Embryonic facial prominence (tissue), 1 donor: ENCODE data around the gene RNF166.

ENCODE experiments used
- DNase-seq: peaks from one replicate; pipeline ENCODE4 v3.0.0-alpha.2; 2016; ENCODE audit errors: extremely low spot score

Gene RNF166

GRCh38 chr16:88692861-88693260 lies 13.3 kb downstream of the RNF166 start:
- DNase-seq: no peak

DNA sequence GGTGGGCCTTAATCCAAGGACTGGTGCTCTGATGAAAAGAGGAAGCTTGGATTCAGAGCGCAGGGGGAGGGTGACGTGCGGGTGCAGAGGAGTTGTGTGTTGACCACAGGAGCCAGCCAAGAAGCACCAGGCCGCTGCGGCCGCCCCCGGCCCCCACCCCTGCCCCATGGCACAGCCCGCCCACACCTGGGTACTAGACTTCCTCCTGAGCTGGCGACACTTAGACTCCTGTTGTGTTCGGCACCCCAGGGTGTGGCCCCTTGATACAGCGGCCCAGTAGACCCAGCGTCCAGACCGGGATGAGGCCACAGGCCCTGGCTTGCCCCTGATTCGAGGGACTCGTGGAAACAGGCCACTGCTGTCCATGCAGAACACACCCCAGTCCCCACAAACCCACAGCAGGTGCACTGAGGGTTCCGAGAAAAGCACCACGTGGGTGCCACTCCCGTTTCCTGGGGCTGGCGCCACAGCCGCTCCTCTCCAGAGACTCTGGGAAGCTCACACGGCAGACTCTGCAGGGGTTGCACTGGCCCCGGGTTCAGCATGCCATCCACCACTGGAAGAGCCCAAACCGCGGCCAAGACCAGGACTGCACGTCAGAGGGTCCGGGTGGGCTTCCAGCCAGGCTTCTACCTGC lies 14.2 kb downstream of the RNF166 start:
- DNase-seq: no peak

- DNase-seq: no peak
Observed at GRCh38 chr16:88691129-88691813, 14.9 kb downstream of the RNF166 start.

DNA sequence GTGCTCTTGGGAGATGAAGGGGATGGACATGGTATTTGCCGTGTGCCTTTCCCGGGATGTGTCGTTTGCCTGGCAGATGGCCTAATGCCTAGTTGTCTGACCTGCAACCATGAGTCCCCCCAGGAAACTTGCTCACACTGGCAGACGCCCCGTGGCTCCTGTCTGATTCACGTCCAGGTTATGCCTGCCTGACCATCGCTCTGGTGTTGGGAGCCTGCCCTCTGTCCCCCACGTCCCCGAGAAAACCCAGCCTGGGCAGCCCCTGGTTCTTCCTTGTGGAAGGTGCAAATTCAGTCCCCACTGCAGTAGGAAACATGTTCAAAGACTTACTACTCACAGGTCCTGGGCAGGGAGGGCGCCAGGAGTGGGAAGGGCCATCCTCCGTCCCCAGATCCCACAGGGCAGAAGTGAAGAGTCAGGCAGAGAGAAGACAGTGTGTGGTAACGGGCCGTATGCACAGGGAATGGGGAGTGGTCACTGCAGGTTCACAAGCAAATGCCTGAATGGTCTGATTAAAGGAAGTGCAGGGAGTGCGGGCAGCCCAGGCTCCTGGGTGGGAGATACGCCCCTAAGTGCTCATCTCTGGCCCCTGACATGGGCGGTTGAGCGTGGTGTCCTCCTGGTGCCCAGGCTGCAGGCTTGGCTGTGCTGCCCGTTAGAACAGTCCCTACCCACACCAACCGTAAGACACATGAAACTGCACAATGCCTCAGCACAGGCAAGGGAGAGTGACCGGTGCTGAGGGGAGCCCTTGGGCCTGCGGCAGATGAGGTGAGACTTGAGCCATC lies 15.7 kb downstream of the RNF166 start:
- no peak for DNase-seq

GRCh38 chr16:88688013-88688778 lies 18.0 kb downstream of the RNF166 start:
- no peak for DNase-seq

DNA sequence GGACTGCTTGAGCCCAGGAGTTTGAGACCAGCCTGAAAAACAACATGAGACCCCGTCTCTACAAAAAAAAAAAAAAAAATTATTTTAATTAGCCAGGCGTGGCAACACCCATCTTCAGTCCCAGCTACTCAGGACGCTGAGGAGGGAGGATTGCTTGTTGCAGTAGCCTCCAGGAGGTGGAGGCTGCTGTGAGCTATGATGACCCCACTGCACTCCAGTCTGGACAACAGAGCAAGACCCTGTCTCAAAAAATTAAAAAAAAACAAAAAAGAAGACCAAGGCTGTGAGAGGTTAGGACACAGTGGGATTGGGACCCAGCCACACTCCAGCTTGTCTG lies 18.6 kb downstream of the RNF166 start:
- no peak for DNase-seq

GRCh38 chr16:88687254-88687576 lies 19.0 kb downstream of the RNF166 start:
- no peak for DNase-seq

DNA sequence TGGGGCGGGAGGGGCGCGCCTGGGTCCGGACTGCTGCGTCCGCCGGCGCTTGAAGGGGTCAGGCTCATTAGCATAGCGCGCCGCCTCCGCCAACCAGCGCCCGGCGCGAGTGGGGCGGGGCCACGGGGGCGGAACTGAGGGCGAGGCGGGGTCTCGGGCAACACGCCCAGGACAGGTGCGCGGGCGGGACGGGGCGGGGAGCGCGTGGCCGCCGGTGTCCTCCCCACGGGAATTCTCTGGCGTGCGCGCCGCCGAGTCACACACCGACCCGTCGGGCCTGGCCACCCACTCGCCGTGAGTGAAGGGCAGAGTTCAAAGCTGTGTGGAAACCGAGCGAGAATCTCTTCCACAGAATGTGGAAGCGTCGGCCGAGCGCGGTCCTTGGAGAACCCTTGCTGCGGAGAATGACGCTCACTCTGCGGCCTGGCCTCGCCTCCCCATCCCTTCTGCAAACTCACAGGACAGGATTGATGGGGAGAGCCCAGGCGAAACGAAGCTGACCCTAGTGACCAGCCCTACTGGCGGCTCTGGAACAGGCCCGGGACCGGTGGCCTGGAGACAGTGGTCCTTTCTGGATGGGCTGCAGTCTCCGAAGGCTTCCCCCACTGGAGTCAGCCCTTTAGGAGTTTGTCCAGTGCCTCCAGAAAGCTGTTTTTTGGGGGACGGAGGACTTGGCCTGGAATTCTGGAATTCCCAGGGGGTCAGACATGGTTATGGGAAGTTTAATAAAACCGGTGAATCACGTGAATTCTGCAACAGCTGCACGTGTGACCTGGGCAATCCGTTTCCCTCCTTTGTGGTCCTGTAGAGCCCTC lies 19.6 kb downstream of the RNF166 start, which contains the start of gene SNAI3:
SNAI3 (minus strand) TSS at position 69 of the 815 bp plus-strand sequence. CDS start 101 bp downstream, outside the sequence.
- DNase-seq: no peak

DNA sequence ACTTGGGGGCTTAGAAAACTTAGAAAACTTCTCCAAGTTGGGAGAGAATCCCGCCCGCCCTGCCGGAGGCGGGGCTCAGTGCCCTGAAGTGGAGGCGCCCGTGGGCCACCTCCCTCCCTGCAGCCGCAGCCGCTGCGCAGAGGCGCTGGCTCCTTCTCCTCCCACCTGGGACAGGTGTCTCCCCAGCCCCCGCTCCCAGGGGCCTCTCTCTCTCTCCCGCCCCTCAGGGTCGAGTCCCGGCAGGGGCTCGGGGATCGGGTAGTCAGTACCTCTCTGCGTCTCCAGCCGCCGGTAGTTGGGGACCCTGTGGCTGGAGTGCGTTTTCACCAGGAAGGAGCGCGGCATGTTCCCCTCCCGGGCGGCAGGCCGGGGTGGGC lies 20.2 kb downstream of the RNF166 start:
- no peak for DNase-seq

- DNase-seq: no peak
Observed at GRCh38 chr16:88685156-88686061, 20.8 kb downstream of the RNF166 start.

DNA sequence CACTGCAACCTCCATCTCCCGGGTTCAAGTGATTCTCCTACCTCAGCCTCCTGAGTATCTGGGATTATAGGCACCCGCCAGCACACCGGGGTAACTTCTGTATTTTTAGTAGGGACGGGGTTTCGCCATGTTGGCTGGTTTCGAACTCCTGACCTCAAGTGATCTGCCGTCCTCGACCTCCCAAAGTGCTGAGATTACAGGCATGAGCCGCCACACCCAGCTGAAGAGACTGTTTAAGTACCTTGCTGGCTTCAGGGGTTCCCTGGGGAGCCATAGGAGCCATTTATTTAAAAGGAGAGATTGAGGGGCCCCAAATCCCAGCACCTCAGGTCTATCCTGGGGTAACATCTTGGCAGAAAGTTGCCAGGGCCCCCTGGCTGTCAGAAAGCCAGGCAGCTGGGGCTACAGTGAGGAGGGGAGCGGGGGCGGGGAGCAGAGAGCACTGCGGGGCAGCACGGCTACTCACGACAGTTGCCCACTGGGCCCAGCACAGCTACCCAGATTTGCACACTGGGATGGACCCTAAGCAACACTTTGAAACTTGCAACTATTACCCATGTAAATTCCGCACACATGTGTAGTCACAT lies 21.5 kb downstream of the RNF166 start:
- DNase-seq: no peak

DNA sequence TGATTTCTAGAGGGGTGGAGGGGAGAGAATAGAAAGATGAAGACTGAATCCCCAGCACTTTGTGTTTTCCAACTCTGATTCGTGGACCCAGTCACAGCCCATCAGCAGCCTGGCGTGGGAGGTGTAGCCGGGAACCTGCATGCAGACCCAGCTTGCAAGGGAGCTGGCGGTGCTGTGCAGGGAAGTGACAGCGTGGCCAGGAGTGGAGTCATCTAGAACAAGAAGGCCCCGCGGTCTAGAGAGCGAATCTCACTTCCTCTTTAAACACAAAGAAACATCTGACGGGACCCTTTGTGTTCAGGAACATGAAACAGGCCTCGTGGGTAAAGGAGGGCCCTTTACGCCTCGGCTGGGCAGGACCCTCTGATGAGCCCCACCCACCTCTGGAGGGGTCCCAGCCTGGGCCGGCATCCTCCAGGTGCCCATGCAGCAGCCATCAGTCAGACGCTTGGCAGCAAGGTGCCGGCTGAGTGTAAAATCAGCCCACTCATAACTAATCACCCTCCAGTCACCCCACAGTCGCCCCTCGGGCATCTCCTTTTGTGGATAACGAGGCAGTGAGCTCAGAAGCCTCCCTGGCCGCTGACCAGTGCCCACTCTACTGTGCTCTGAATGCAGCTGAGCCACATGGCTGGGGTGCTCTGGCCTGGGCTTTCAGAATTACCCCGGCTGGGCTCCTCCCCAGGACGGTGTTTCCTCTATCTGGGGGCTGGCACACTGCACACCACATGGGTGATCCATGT lies 24.3 kb downstream of the RNF166 start:
- DNase-seq: no peak

DNA sequence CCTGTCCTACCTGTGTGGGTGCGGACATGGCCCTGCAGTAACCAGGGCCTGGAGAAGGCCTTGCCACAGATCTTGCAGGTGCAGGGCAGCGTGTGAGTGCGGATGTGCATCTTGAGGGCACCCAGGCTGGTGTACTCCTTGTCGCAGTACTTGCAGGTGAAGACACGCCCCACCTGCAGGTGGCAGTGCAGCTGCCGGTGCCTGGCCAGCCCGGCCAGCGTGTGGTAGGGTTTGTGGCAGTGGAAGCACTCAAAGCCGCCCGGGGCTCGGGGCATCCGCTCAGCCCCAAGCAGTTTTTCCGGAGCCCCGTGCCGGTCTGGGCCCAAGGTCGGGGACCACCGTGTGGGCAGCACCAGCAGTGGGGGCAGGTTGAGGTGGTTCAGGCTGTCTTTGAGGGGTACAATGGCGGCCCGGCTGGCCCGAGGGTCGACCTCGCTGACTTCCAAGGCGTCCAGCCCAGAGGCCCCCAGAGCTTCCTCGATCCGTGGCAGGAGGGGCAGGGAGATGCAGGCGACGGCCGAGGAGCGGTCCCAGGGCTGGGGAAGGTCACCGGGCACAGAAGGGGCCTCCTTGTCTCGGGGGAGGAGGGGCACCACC lies 25.0 kb downstream of the RNF166 start:
- no peak for DNase-seq

DNA sequence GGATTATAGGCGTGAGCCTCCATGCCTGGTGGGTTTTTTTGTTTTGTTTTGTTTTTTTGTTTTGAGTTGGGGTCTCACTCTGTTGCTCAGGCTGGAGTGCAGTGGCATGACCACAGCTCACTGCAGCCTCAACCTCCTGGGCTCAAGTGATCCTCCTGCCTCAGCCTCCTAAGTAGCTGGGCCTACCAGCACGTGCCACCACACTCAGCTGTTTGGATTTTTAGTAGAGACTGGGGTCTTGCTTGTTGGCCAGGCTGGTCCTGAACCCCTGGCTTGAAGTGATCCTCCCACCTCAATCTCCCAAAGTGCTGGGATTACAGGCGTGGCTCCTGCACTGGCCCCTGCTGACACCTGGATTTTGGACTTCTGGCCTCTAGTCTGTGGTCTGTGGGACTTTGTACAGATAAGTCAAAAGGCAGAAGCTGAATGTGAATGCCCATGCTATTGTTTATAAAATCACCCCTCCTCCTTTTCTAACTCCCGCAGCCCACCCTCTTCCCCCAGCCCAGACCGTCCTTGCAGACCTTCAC lies 25.6 kb downstream of the RNF166 start:
- no peak for DNase-seq

DNA sequence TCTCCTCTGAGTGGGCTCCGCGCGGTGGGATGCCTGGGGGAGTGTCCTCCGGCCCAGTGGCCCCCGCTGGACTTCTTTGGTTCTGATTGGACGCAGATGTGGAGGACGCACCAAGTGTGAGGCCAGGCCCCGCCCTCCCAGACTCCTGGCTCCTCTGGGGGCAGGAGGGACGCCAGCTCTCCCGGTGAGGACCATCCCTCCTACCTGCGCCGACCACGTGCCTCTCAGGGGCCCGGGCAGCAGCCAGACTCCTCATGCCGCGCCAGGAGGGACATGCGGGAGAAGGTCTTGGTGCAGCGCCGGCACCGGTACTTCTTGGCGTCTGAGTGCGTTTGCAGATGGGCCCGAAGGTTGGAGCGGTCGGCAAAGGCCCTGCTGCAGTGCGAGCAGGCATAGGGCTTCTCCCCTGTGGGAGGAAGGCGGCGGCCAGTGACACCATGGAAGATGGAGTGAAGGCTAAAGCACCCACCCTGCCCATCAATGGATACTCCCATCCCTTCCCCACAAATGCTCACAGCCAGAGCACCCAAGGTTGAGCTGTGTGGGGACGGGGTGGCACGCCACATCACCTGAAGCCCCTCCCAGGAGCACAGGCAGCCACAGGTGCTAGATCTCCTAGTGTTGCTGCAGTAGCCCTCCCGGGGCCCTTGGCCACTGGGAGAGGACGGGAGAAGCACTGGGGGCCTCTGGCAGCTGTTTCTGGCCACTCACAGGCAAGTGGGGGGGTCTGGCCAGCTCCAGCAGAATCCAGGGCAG lies 27.8 kb downstream of the RNF166 start:
- DNase-seq: no peak

- DNase-seq: no peak
Observed at GRCh38 chr16:88677721-88678120, 28.5 kb downstream of the RNF166 start.

GRCh38 chr16:88676502-88677242 lies 29.5 kb downstream of the RNF166 start:
- no peak for DNase-seq
